ENCODE results near the gene CNIH2.

Gene CNIH2

GRCh38 chr11:66333220-66333877 lies 55.4 kb downstream of the CNIH2 start:
- no peak for FAIRE-seq

Data from islet of Langerhans (tissue), 1 donor.